HEK293 (cell line): ENCODE measurements around the gene GPS1.

Source experiments
- CTCF ChIA-PET: fragments of 350-600 bp; formaldehyde crosslinking; extraction: SDS; loops from one replicate; lab custom pipeline; 2021; ENCODE audit warnings: antibody characterized with exemption; lab: Yijun Ruan, JAX
- POLR2A ChIA-PET: fragments of 300-600 bp; formaldehyde crosslinking; extraction: SDS; loops from one replicate; lab custom pipeline; 2020; ENCODE audit warnings: antibody characterized with exemption, inconsistent platforms; lab: Yijun Ruan, JAX
- H3K27ac ChIP-seq: fragments of 200-500 bp; sonication (Bioruptor generic); 2 replicates; pipeline ENCODE4 v1.5.1; 2014; ENCODE audit warnings: low read depth, low read length, control low read depth, inconsistent platforms; ENCODE audit errors: extremely low read depth
- H3K36me3 ChIP-seq, 2 experiments: fragments of 200-500 bp in 1 of 2; sonication (Bioruptor generic) in 1 of 2; 1 replicate in 1 of 2; 2 replicates in 1 of 2; pipeline ENCODE4 v1.5.1; 2014 to 2017; ENCODE audit warnings: inconsistent platforms in 2 of 2, low read length in 2 of 2; ENCODE audit not compliant: control insufficient read depth in 2 of 2, insufficient read depth in 1 of 2
- H3K4me1 ChIP-seq: fragments of 200-500 bp; sonication (Bioruptor generic); 2 replicates; pipeline ENCODE4 v1.5.1; 2014; ENCODE audit warnings: mild to moderate bottlenecking, low read length, inconsistent platforms; ENCODE audit not compliant: control insufficient read depth, insufficient read depth
- H3K4me3 ChIP-seq: 2 replicates; pipeline ENCODE4 v1.5.1; 2011; ENCODE audit warnings: low read depth, mild to moderate bottlenecking, control low read depth, low read length, moderate library complexity
- H3K9me3 ChIP-seq: fragments of 200-500 bp; sonication (Bioruptor generic); 2 replicates; pipeline ENCODE4 v1.5.1; 2014; ENCODE audit warnings: low read depth, low read length, inconsistent platforms; ENCODE audit not compliant: control insufficient read depth, insufficient read depth
- FEZF1 ChIP-seq: fragments of 450-650 bp; formaldehyde crosslinking; IDR thresholded peaks from 2 replicates; pipeline ENCODE4 v1.5.1; 2016; ENCODE audit warnings: missing biosample characterization, missing genetic modification characterization
- GLIS1 ChIP-seq: fragments of 450-650 bp; formaldehyde crosslinking; IDR thresholded peaks from 2 replicates; pipeline ENCODE4 v1.5.1; 2016; ENCODE audit warnings: missing biosample characterization, missing genetic modification characterization
- HOXD13 ChIP-seq: sonication (generic); formaldehyde crosslinking; IDR thresholded peaks from 2 replicates; pipeline ENCODE4 v1.8.0; 2022; ENCODE audit warnings: missing genetic modification reagents, borderline replicate concordance
- MYNN ChIP-seq: fragments of 450-650 bp; formaldehyde crosslinking; IDR thresholded peaks from 2 replicates; pipeline ENCODE4 v1.5.1; 2016; ENCODE audit warnings: missing biosample characterization, missing genetic modification characterization, borderline replicate concordance
- OSR2 ChIP-seq: fragments of 450-650 bp; formaldehyde crosslinking; IDR thresholded peaks from 2 replicates; pipeline ENCODE4 v1.5.1; 2016; ENCODE audit warnings: missing biosample characterization, missing genetic modification characterization
- PRDM1 ChIP-seq: fragments of 450-650 bp; formaldehyde crosslinking; IDR thresholded peaks from 2 replicates; pipeline ENCODE4; 2016; ENCODE audit warnings: missing biosample characterization, missing genetic modification characterization
- RBAK ChIP-seq: fragments of 450-650 bp; formaldehyde crosslinking; IDR thresholded peaks from 2 replicates; pipeline ENCODE4 v1.5.1; 2016; ENCODE audit warnings: missing biosample characterization, missing genetic modification characterization
- REPIN1 ChIP-seq: fragments of 450-650 bp; formaldehyde crosslinking; IDR thresholded peaks from 2 replicates; pipeline ENCODE4 v1.5.1; 2017; ENCODE audit warnings: missing biosample characterization, missing genetic modification characterization, low read depth
- SP7 ChIP-seq: fragments of 450-650 bp; formaldehyde crosslinking; IDR thresholded peaks from 2 replicates; pipeline ENCODE4 v1.5.1; 2016; ENCODE audit warnings: missing biosample characterization, missing genetic modification characterization
- YY2 ChIP-seq: fragments of 450-650 bp; formaldehyde crosslinking; IDR thresholded peaks from 2 replicates; pipeline ENCODE4 v1.5.1; 2016; ENCODE audit warnings: missing biosample characterization, missing genetic modification characterization
- ZBTB10 ChIP-seq: fragments of 450-650 bp; formaldehyde crosslinking; IDR thresholded peaks from 2 replicates; pipeline ENCODE4 v1.5.1; 2016; ENCODE audit warnings: missing biosample characterization, missing genetic modification characterization
- ZBTB11 ChIP-seq: fragments of 450-650 bp; formaldehyde crosslinking; conservative IDR thresholded peaks from 2 replicates; pipeline ENCODE4 v1.5.1; 2016; ENCODE audit warnings: low read depth, missing biosample characterization, missing genetic modification characterization
- ZNF19 ChIP-seq: fragments of 450-650 bp; formaldehyde crosslinking; IDR thresholded peaks from 2 replicates; pipeline ENCODE4; 2016; ENCODE audit warnings: missing biosample characterization, missing genetic modification characterization, low read depth
- ZNF248 ChIP-seq: fragments of 450-650 bp; formaldehyde crosslinking; IDR thresholded peaks from 2 replicates; pipeline ENCODE4 v1.5.1; 2017; ENCODE audit warnings: missing biosample characterization, missing genetic modification characterization
- ZNF324 ChIP-seq: fragments of 450-650 bp; formaldehyde crosslinking; IDR thresholded peaks from 2 replicates; pipeline ENCODE4 v1.5.1; 2016; ENCODE audit warnings: missing biosample characterization, missing genetic modification characterization
- ZNF341 ChIP-seq: fragments of 450-650 bp; formaldehyde crosslinking; IDR thresholded peaks from 2 replicates; pipeline ENCODE4; 2016; ENCODE audit warnings: low read depth, missing biosample characterization, missing genetic modification characterization
- ZNF449 ChIP-seq: fragments of 450-650 bp; formaldehyde crosslinking; IDR thresholded peaks from 2 replicates; pipeline ENCODE4 v1.5.1; 2017; ENCODE audit warnings: missing biosample characterization, mild to moderate bottlenecking, missing genetic modification characterization, moderate library complexity
- ZNF521 ChIP-seq: fragments of 450-650 bp; formaldehyde crosslinking; IDR thresholded peaks from 2 replicates; pipeline ENCODE4 v1.5.1; 2017; ENCODE audit warnings: missing biosample characterization, mild to moderate bottlenecking, missing genetic modification characterization
- ZNF529 ChIP-seq: fragments of 450-650 bp; formaldehyde crosslinking; IDR thresholded peaks from 2 replicates; pipeline ENCODE4 v1.5.1; 2017; ENCODE audit warnings: missing genetic modification characterization, missing biosample characterization; ENCODE audit not compliant: insufficient replicate concordance
- ZNF561 ChIP-seq: fragments of 450-650 bp; IDR thresholded peaks from 2 replicates; pipeline ENCODE4 v1.5.1; 2018; ENCODE audit warnings: missing biosample characterization, missing genetic modification characterization, borderline replicate concordance
- ZNF596 ChIP-seq: fragments of 450-650 bp; IDR thresholded peaks from 2 replicates; pipeline ENCODE4 v1.5.0; 2018; ENCODE audit warnings: missing biosample characterization, mild to moderate bottlenecking, missing genetic modification characterization, moderate library complexity
- ZNF600 ChIP-seq: fragments of 450-650 bp; formaldehyde crosslinking; IDR thresholded peaks from 2 replicates; pipeline ENCODE4 v1.5.1; 2016; ENCODE audit warnings: missing biosample characterization, missing genetic modification characterization
- ZNF654 ChIP-seq: fragments of 450-650 bp; formaldehyde crosslinking; IDR thresholded peaks from 2 replicates; pipeline ENCODE4 v1.5.1; 2016; ENCODE audit warnings: low read depth, missing biosample characterization, missing genetic modification characterization
- ZNF777 ChIP-seq: fragments of 450-650 bp; formaldehyde crosslinking; IDR thresholded peaks from 2 replicates; pipeline ENCODE4 v1.5.1; 2017; ENCODE audit warnings: missing biosample characterization, missing genetic modification characterization, borderline replicate concordance
- ZNF785 ChIP-seq: fragments of 450-650 bp; formaldehyde crosslinking; IDR thresholded peaks from 2 replicates; pipeline ENCODE4 v1.5.1; 2016; ENCODE audit warnings: missing biosample characterization, missing genetic modification characterization
- ZNF843 ChIP-seq: fragments of 450-650 bp; formaldehyde crosslinking; IDR thresholded peaks from 2 replicates; pipeline ENCODE4 v1.5.1; 2016; ENCODE audit warnings: missing biosample characterization, missing genetic modification characterization
- ZSCAN16 ChIP-seq: fragments of 450-650 bp; formaldehyde crosslinking; IDR thresholded peaks from 2 replicates; pipeline ENCODE4 v1.5.1; 2016; ENCODE audit warnings: missing biosample characterization, missing genetic modification characterization
- ZSCAN30 ChIP-seq: fragments of 450-650 bp; IDR thresholded peaks from 2 replicates; pipeline ENCODE4 v1.5.1; 2018; ENCODE audit warnings: missing biosample characterization, mild to moderate bottlenecking, missing genetic modification characterization, moderate library complexity
- ZSCAN5A ChIP-seq: fragments of 450-650 bp; formaldehyde crosslinking; IDR thresholded peaks from 2 replicates; pipeline ENCODE4 v1.5.1; 2016; ENCODE audit warnings: missing biosample characterization, missing genetic modification characterization

Gene GPS1

GRCh38 chr17:82022310-82022980 is 29.3 kb upstream of the GPS1 start, which contains the start of gene CENPX (continued):
- TF ChIP-seq ZBTB10 (tag by site-specific recombination) (peak; percentile 53; the same call in 1 of the 2 replicates), ZSCAN16 (tag by site-specific recombination) (0 out of 2 replicates have a peak, but pooled peaks have one; percentile 15), ZNF521 (tag by site-specific recombination) (no peak), ZNF600 (tag by site-specific recombination) (peak; percentile 98), OSR2 (tag by site-specific recombination) (peak; percentile 87), PRDM1 (no peak), ZNF777 (tag by site-specific recombination) (no peak), ZNF654 (tag by site-specific recombination) (no peak), ZNF19 (tag by site-specific recombination) (no peak), YY2 (0 out of 2 replicates have a peak, but pooled peaks have one; percentile 54), ZNF341 (no peak), HOXD13 (CRISPR knock-in tag) (no peak), ZBTB11 (tag by site-specific recombination) (0 out of 2 replicates have a peak, but pooled peaks have one; percentile 32), ZNF596 (no peak)

- Histone ChIP-seq H3K4me1 (peaks cover 11% of the 10 kb centered on the region), H3K27ac (peak within 1 kb of the TSS; percentile 94), H3K36me3 (peaks cover 0 to 53% of the 10 kb centered on the region in 2 experiments; a peak in 2 of 3 replicates), H3K9me3 (no peaks in the 10 kb centered on the region), H3K4me3 (peak within 1 kb of the TSS; percentile 95)
- CTCF ChIA-PET: interaction anchor here (0.5 to 7.6 kb wide), 9 partner anchors 8 to 1054 kb away, joined by 3 to 105 read pairs (median 4); partner anchors contain the start of genes DCXR, NOTUM and RAC3
- POLR2A ChIA-PET: interaction anchor here (0.6 to 5.1 kb wide), 34 partner anchors 8 to 320 kb away, joined by 3 to 61 read pairs (median 5); partner anchors contain the start of genes DCXR, FASN, MCRIP1 and MRPL12
- no peak for TF ChIP-seq FEZF1 (tag by site-specific recombination)
- TF ChIP-seq MYNN: no peak
- no peak for TF ChIP-seq ZNF843 (tag by site-specific recombination)
- TF ChIP-seq ZNF449 (tag by site-specific recombination): no peak
- no peak for TF ChIP-seq RBAK
- TF ChIP-seq REPIN1: no peak
- no peak for TF ChIP-seq ZSCAN30 (tag by site-specific recombination)
- TF ChIP-seq ZNF324 (tag by site-specific recombination): no peak
- no peak for TF ChIP-seq ZNF529 (tag by site-specific recombination)
- TF ChIP-seq ZSCAN5A (tag by site-specific recombination): no peak
- no peak for TF ChIP-seq ZSCAN16 (tag by site-specific recombination)
- TF ChIP-seq GLIS1 (tag by site-specific recombination): peak; percentile 47; the same call in 1 of the 2 replicates
- TF ChIP-seq ZNF785: no peak
- no peak for TF ChIP-seq ZNF561 (tag by site-specific recombination)
- no peak for TF ChIP-seq SP7 (tag by site-specific recombination)
- no peak for TF ChIP-seq ZNF248 (tag by site-specific recombination)
Measured at GRCh38 chr17:82022981-82023446, 28.7 kb upstream of the GPS1 start, which contains the start of gene LRRC45. TSS of gene LRRC45 (plus strand) at chr17:82023305. CDS start at chr17:82023644, 339 bp downstream.
